ENCODE data around the gene TMEM87B. TPM values are rescaled to one million over a fixed set of nuclear protein-coding genes. Genes with fewer than 3 reads are reported as not detected.

Gene TMEM87B
- total RNA-seq, 1 experiment from 2014 or later: 10.5 TPM

DNA sequence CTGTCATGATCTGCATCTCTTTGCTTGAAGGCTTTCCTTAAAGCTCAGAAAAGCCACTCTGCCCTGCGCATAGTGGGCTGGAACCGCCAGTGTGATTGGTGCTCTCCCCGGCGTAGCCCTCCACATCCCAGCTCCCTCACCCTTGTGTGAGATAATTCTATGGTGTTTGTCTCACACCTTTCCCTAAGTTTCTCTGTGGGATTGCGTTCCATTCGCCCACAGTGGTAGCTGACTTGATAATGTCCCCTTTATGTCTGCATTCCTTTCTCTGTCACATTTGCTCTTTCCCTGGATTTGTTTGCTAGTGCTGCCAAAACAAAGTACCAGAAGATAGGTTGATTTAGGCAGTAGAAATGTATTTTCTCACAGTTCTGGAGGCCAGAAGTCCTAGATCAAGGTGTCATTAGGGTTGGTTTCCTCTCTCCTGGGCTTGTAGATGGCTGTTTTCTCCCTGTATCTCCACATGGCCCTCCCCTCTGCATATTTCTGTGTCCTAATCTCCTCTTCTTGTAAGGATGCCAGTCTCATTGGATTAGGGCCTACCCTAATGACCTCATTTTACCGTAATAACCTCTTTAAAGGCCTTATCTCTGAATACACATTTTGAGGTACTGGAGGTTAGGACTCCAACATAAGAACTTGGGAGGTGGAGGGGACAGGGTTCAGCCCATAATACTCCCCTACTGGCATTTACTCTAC, 7.4 kb upstream of the TMEM87B start:
- Histone ChIP-seq H3K23ac (ENCODE audit: insufficient read length, low read depth, low read length) (no peak overlapping the region), H3K79me1 (ENCODE audit: insufficient read depth, low read depth, low read length, poor library complexity, severe bottlenecking) (no peaks in the 10 kb centered on the region), H2BK20ac (ENCODE audit: low read depth, low read length, poor library complexity, severe bottlenecking) (no peak overlapping the region), H3K9ac (ENCODE audit: extremely low read depth, insufficient read length, low read length) (no peak overlapping the region), H4K91ac (ENCODE audit: insufficient read length, low read depth, low read length) (no peak overlapping the region), H3K56ac (ENCODE audit: insufficient read length, low read depth, low read length) (no peak overlapping the region), H3K79me2 (ENCODE audit: insufficient read depth, low read length) (no peaks in the 10 kb centered on the region), H3K14ac (ENCODE audit: insufficient read depth, low read length) (no peak overlapping the region), H2BK120ac (ENCODE audit: low read depth, low read length, poor library complexity, severe bottlenecking) (no peak overlapping the region), H4K5ac (ENCODE audit: insufficient read length, low read depth, low read length) (no peak overlapping the region), H3K18ac (ENCODE audit: insufficient read length, low read depth, low read length) (no peak overlapping the region), H2BK12ac (ENCODE audit: insufficient read length, low read depth, low read length) (no peak overlapping the region), H3K27me3 (ENCODE audit: insufficient read depth, low read length) (no peaks in the 10 kb centered on the region), H2AFZ (ENCODE audit: low read length) (no peak overlapping the region), H3K27ac (ENCODE audit: insufficient read length, low read depth, low read length) (no peak overlapping the region), H3K4me1 (ENCODE audit: insufficient read depth, low read length) (no peaks in the 10 kb centered on the region), H3K4ac (ENCODE audit: low read depth, low read length) (no peak overlapping the region), H3T11ph (ENCODE audit: low read length) (no peak overlapping the region), H4K20me1 (ENCODE audit: control insufficient read depth, insufficient read depth, insufficient read length) (no peaks in the 10 kb centered on the region), H3K23me2 (ENCODE audit: insufficient read length, low read depth, low read length, poor library complexity, severe bottlenecking) (no peaks in the 10 kb centered on the region), H2BK15ac (ENCODE audit: low read depth, low read length) (no peak overlapping the region), H2AK5ac (ENCODE audit: insufficient read length, low read length) (no peak overlapping the region), H4K8ac (replicated peaks; ENCODE audit: insufficient read length, low read depth, low read length) (no peak overlapping the region), H3K4me2 (ENCODE audit: insufficient read depth, insufficient read length, low read length) (no peak overlapping the region), H2BK5ac (ENCODE audit: insufficient read length, low read length) (no peak overlapping the region), H3K9me3 (ENCODE audit: control insufficient read depth, low read depth, low read length) (no peaks in the 10 kb centered on the region)
- TF ChIP-seq, protein P1, sequence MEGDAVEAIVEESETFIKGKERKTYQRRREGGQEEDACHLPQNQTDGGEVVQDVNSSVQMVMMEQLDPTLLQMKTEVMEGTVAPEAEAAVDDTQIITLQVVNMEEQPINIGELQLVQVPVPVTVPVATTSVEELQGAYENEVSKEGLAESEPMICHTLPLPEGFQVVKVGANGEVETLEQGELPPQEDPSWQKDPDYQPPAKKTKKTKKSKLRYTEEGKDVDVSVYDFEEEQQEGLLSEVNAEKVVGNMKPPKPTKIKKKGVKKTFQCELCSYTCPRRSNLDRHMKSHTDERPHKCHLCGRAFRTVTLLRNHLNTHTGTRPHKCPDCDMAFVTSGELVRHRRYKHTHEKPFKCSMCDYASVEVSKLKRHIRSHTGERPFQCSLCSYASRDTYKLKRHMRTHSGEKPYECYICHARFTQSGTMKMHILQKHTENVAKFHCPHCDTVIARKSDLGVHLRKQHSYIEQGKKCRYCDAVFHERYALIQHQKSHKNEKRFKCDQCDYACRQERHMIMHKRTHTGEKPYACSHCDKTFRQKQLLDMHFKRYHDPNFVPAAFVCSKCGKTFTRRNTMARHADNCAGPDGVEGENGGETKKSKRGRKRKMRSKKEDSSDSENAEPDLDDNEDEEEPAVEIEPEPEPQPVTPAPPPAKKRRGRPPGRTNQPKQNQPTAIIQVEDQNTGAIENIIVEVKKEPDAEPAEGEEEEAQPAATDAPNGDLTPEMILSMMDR (conservative IDR thresholded peaks at IDR 0.05): no peak
- Mint-ChIP-seq H3K9me3 (peaks cover 27 to 36% of the 10 kb centered on the region in 2 experiments), H3K36me3 (ENCODE audit: insufficient read depth in 1 of 3, low read depth in 3 of 3) (peaks cover 4 to 37% (median 9%) of the 10 kb centered on the region in 3 experiments; a peak in 6 of 7 replicates), H3K4me1 (peaks cover 27 to 32% of the 10 kb centered on the region in 2 experiments), H3K27ac (peak overlapping the region in 1 of 3 experiments; percentile 41; a peak in 1 of 7 replicates), H3K27me3 (ENCODE audit: low read depth) (peaks cover 2% of the 10 kb centered on the region; the same call in 1 of the 2 replicates), H3K4me3 (no peak overlapping the region)
- no CpG with 5 or more reads among the region's 7 CpGs for WGBS (ENCODE audit: extremely low coverage, insufficient read length, low lambda C conversion rate)
- DNase-seq: no peak
